IPS-18a (cell line): Measurements from ENCODE around the gene JAGN1.
"Not testable (repeated sequence)": the region's sequence is repeated elsewhere in the genome, so short reads cannot be mapped to it uniquely, and the experiment has no call there.

ENCODE experiments used
- H3K27ac ChIP-seq: one replicate; pipeline ENCODE4 v1.5.1; 2013; ENCODE audit warnings: low read length
- H3K27me3 ChIP-seq: one replicate; pipeline ENCODE4 v1.6.1; 2013; ENCODE audit warnings: mild to moderate bottlenecking, low read length; ENCODE audit not compliant: control insufficient read depth, insufficient read depth
- H3K36me3 ChIP-seq: one replicate; pipeline ENCODE4 v1.6.1; 2013; ENCODE audit warnings: low read depth, low read length; ENCODE audit not compliant: control insufficient read depth
- H3K4me1 ChIP-seq: one replicate; pipeline ENCODE4 v1.6.1; 2013; ENCODE audit warnings: low read depth, low read length; ENCODE audit not compliant: control insufficient read depth
- H3K4me3 ChIP-seq: one replicate; pipeline ENCODE4 v1.5.1; 2013; ENCODE audit warnings: low read length
- H3K9ac ChIP-seq: one replicate; pipeline ENCODE4 v1.6.1; 2013; ENCODE audit warnings: mild to moderate bottlenecking, low read length, moderate library complexity
- H3K9me3 ChIP-seq: one replicate; pipeline ENCODE4 v1.6.1; 2013; ENCODE audit warnings: low read depth, low read length; ENCODE audit not compliant: control insufficient read depth

The JAGN1 gene

DNA sequence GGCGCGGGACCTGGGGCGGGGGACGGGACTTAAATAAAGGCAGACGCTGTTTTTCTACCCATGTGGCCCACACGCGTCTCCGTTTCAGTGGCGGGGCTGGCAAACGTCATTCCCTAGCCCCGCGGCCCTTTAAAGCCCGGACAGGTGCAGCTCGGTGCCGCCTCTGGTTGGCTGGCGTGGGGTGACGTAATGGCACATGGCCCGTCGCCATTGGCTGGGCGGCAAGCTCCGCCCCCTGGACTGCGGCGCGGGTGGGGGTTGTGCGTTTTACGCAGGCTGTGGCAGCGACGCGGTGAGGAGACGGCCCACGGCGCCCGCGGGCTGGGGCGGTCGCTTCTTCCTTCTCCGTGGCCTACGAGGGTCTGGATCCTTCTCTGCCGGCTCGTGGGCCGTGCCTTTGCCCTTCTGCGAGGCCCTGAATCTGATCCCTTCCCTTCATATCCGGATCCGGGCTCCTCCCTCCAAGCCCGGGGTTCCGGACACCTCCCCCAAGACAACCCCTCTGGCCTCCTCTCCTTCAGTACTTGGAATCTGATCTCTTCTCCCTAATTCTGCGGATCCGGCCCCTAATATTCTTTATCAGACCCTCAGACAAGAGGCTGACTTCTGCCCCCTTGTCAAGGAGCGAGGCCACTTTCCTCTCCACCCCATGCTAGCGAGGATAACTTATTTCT, 43.3 kb downstream of the JAGN1 start, which contains the start of gene CRELD1:
Gene CRELD1 (plus strand): TSS at position 274 of the 674 bp plus-strand sequence. CDS start 605 bp downstream, outside the sequence.
- H3K4me3 ChIP-seq = peak within 1 kb of the TSS; percentile 78
- H3K27me3 ChIP-seq = peaks cover 6% of the 10 kb centered on the region
- peaks cover 7% of the 10 kb centered on the region for H3K4me1 ChIP-seq
- H3K27ac ChIP-seq = no peak within 1 kb of the TSS
- H3K36me3 ChIP-seq = no peaks in the 10 kb centered on the region
- peak within 1 kb of the TSS; percentile 45 for H3K9ac ChIP-seq
- H3K9me3 ChIP-seq = no peaks in the 10 kb centered on the region

DNA sequence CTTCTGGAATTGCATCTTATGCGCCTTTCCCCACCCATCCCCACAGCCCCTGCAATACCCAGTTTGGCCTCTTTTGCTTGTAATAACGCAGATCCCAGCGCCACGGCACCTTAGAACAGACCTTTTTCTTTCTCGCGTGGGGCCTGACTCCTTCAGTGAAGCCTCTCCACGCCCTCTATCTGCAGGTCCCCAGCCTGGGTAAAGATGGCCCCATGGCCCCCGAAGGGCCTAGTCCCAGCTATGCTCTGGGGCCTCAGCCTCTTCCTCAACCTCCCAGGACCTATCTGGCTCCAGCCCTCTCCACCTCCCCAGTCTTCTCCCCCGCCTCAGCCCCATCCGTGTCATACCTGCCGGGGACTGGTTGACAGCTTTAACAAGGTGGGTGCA, 43.8 kb downstream of the JAGN1 start:
- Histone ChIP-seq H3K27ac (no peak overlapping the region), H3K4me1 (peaks cover 7% of the 10 kb centered on the region), H3K9me3 (no peaks in the 10 kb centered on the region), H3K9ac (peak overlapping the region; percentile 45), H3K4me3 (peak overlapping the region; percentile 78), H3K36me3 (no peaks in the 10 kb centered on the region), H3K27me3 (peaks cover 6% of the 10 kb centered on the region)

DNA sequence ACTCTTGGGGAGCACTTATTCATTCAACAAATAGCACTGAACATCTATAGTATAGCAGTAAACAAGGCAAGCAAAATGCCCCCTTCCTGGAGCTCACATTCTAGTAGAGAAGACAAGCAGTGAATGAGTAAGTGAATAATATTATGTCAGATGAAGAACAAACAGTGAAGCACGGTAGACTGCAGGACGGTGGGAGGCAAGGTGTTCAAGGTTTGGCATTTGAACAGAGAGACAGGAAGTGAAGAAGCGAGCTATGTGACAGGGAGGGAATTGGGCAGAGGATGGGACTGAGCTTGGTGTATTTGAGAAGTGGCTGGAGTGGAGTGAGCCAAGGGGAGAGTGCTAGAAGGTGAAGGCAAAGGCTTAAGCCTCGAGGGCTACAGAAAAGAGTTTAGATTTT, 44.6 kb downstream of the JAGN1 start:
- Histone ChIP-seq H3K36me3 (no peaks in the 10 kb centered on the region), H3K9me3 (no peaks in the 10 kb centered on the region), H3K27me3 (peaks cover 6% of the 10 kb centered on the region), H3K9ac (no peak overlapping the region), H3K27ac (no peak overlapping the region), H3K4me1 (peaks cover 7% of the 10 kb centered on the region), H3K4me3 (no peak overlapping the region)

DNA sequence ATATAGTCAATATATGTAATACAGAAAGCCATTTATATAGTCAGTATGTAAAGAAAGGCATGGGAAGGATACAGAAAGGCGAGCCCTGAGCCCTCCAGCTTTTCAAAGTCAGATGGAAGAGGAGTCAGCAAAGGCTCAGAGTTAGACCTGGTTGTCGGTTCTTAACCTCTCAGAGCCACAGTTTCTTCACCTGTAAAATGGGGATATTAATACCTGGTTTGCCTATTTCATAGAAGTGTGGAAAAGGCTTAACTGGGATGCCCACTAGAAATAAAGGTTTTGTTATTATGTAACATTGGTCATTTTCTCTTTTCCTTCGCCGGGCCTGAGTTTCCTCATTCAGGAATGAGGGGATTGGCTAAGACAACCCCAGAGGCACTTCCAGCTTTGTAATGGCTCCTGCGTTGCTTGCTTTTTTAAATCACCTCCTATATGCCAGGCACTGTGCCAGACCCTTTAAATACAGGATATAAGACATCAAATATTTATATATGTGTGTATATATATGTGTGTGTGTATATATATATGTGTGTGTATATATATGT, 45.6 kb downstream of the JAGN1 start:
- Histone ChIP-seq H3K4me1 (peaks cover 7% of the 10 kb centered on the region), H3K4me3 (no peak overlapping the region), H3K27me3 (peaks cover 6% of the 10 kb centered on the region), H3K36me3 (no peaks in the 10 kb centered on the region), H3K27ac (no peak overlapping the region), H3K9me3 (no peaks in the 10 kb centered on the region), H3K9ac (no peak overlapping the region)

DNA sequence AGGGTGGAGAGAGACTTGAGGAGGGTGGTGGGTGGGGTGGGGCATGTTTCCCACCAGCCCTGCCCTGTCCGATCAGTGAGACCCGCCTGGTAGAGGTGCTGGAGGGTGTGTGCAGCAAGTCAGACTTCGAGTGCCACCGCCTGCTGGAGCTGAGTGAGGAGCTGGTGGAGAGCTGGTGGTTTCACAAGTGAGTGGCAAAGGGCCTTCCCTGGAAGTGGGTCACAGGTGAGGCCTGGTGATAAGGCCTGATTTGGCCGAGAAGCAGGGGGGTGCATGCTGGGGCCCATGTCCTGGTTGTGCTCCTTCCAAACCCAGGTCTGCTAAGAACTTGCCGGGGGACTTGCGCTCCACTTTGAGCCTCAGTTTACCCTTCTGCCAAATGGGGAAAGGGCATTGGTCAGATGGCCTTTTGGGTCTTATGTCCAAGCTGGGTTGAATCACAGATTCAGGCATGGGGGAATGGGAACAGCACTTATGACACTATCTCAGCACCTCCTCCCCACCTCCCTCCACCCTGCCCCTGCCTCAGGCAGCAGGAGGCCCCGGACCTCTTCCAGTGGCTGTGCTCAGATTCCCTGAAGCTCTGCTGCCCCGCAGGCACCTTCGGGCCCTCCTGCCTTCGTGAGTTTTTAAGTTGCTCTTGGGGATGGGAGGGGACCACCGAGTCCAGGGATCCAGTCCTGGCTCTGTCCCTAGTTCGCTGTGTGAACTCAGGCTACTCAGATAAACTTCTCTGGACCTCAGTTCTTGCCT, 47.3 kb downstream of the JAGN1 start:
- no peaks in the 10 kb centered on the region for H3K36me3 ChIP-seq
- peaks cover 7% of the 10 kb centered on the region for H3K4me1 ChIP-seq
- H3K4me3 ChIP-seq = no peak overlapping the region
- no peaks in the 10 kb centered on the region for H3K27me3 ChIP-seq
- H3K9ac ChIP-seq = no peak overlapping the region
- no peak overlapping the region for H3K27ac ChIP-seq
- H3K9me3 ChIP-seq = no peaks in the 10 kb centered on the region

DNA sequence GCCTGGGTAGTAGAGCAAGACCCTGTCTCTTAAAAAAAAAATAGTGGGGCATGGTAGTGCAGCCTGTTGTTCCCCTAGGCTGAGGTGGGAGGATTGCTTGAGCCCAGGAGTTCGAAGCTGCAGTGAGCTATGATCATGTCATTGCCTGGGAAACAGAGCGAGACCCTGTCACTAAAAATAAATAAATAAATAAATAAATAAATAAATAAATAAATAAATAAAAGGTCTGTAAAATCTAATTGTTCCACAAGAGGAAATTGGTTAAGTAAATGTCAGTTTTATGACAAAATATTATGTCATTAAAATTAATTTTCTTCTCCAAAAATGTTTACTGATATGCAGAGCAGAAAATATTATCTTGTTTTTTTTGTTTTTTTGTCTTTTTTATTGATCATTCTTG, 48.6 kb downstream of the JAGN1 start:
- H3K36me3 ChIP-seq = no peaks in the 10 kb centered on the region
- no peak overlapping the region for H3K27ac ChIP-seq
- H3K27me3 ChIP-seq = no peaks in the 10 kb centered on the region
- no peaks in the 10 kb centered on the region for H3K9me3 ChIP-seq
- no peak overlapping the region for H3K4me3 ChIP-seq
- peaks cover 7% of the 10 kb centered on the region for H3K4me1 ChIP-seq
- no peak overlapping the region for H3K9ac ChIP-seq

DNA sequence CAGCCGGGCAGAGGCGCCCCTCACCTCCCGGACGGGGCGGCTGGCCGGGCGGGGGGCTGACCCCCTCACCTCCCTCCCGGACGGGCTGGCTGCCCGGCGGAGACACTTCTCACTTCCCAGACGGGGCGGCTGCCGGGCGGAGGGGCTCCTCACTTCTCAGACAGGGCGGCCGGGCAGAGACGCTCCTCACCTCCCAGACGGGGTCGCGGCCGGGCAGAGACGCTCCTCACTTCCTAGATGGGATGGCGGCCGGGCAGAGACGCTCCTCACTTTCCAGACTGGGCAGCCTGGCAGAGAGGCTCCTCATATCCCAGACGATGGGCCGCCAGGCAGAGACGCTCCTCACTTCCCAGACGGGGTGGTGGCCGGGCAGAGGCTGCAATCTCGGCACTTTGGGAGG, 49.5 kb downstream of the JAGN1 start:
- not testable (repeated sequence) for H3K27ac ChIP-seq, H3K36me3 ChIP-seq

DNA sequence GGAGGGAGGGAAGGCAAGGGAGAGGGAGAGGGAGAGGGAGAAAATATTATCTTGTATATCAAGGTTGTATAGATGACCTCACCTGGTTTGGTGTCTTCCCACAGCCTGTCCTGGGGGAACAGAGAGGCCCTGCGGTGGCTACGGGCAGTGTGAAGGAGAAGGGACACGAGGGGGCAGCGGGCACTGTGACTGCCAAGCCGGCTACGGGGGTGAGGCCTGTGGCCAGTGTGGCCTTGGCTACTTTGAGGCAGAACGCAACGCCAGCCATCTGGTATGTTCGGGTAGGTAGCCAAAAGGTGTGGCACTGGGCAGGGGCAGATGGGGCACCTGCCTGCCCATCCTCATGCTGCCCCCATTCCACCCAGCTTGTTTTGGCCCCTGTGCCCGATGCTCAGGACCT, 50.3 kb downstream of the JAGN1 start:
- no peaks in the 10 kb centered on the region for H3K9me3 ChIP-seq
- no peaks in the 10 kb centered on the region for H3K27me3 ChIP-seq
- H3K4me3 ChIP-seq = no peak overlapping the region
- no peak overlapping the region for H3K27ac ChIP-seq
- H3K4me1 ChIP-seq = no peaks in the 10 kb centered on the region
- H3K36me3 ChIP-seq = no peaks in the 10 kb centered on the region
- no peak overlapping the region for H3K9ac ChIP-seq

More for the DNA sequence above, 49.5 kb downstream of the JAGN1 start:
- H3K4me3 ChIP-seq, H3K9ac ChIP-seq, H3K9me3 ChIP-seq, H3K27me3 ChIP-seq, H3K4me1 ChIP-seq: not testable (repeated sequence)

DNA sequence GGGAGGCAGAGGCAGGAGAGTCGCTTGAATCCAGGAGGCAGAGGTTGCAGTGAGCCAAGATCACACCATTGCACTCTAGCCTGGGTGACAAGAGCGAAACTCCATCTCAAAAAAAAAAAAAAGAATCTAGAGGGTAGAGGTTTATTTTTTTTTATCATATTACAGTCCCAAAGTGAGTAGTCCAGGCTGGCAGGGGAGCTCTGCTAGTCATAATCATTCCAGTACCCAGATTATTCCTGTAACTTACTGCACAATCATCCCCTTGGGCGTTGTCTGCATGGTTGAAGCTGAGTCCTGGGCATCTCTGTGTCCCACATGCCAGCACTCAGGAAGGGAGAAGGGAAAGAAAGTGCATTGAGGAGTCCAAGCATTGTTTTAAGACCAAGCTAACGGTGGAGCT, 51.8 kb downstream of the JAGN1 start:
- no peaks in the 10 kb centered on the region for H3K9me3 ChIP-seq
- H3K36me3 ChIP-seq = no peaks in the 10 kb centered on the region
- H3K9ac ChIP-seq = no peak overlapping the region
- H3K4me3 ChIP-seq = no peak overlapping the region
- no peaks in the 10 kb centered on the region for H3K4me1 ChIP-seq
- H3K27ac ChIP-seq = no peak overlapping the region
- H3K27me3 ChIP-seq = no peaks in the 10 kb centered on the region

DNA sequence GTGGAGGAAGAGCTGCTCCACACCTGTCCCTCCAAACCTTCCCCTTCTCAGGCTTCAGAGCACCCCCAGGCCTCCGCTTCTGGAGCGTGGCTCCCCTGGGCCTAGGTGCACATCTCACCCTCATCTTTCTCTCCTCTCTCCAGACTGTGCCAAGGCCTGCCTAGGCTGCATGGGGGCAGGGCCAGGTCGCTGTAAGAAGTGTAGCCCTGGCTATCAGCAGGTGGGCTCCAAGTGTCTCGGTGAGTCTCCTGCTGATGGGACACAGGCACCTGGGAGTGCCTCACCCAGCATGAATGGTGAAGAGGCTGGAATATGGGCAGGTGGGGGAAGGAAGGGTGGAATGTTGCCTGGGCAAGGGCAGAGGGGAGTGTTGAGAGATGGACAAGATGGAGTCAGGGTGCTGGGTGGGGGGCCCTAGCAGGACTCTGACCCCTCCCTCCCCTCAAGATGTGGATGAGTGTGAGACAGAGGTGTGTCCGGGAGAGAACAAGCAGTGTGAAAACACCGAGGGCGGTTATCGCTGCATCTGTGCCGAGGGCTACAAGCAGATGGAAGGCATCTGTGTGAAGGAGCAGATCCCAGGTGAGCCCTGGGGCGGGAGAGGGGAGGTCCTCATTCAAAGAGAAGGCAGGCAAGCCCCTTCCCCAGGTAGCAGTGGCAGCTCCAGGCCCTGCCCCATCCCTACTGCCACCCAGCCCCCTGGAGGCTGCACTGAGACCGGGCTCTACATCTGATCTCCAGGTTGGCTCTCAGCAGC, 52.7 kb downstream of the JAGN1 start:
- H3K4me3 ChIP-seq = no peak overlapping the region
- H3K36me3 ChIP-seq = no peaks in the 10 kb centered on the region
- H3K27ac ChIP-seq = no peak overlapping the region
- H3K9ac ChIP-seq = no peak overlapping the region
- H3K4me1 ChIP-seq = no peaks in the 10 kb centered on the region
- no peaks in the 10 kb centered on the region for H3K27me3 ChIP-seq
- no peaks in the 10 kb centered on the region for H3K9me3 ChIP-seq
